Breast epithelium (tissue), 3 donors: ENCODE results near the gene INSC.

Experiments used
- CTCF ChIP-seq, 3 donors: fragments of 450-650 bp; IDR thresholded peaks; one replicate each; pipeline ENCODE4 v1.5.1; 2016 to 2017; ENCODE audit warnings: antibody characterized with exemption in 3 of 3, mild to moderate bottlenecking in 3 of 3, moderate library complexity in 3 of 3
- POLR2AphosphoS5 ChIP-seq, 3 donors: sonication (generic); formaldehyde crosslinking; IDR thresholded peaks; one replicate each; pipeline ENCODE4 v1.6.1; 2017; ENCODE audit warnings: antibody characterized with exemption in 3 of 3

DNA sequence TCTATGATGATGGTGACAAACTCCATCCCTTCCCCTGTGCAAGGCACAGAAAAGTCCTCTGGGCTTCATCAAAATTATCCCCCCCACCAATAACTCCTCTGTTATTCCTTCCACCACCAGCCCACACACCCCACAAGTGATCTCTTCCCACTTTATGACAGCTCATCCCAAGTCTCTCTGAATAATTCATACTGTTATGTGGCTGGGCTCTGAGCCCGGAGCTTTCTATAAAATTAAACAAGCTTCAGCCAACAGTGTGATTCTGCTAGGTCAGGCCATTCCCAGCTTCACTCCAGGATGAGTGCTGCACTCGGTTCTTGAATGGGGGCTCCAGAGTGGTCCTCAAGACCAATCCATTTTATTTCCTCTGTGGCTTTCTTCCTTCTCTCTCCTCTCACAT, 83.0 kb downstream of the INSC start:
- TF ChIP-seq CTCF (IDR thresholded peaks at IDR 0.05) (no peak), POLR2AphosphoS5 (IDR thresholded peaks at IDR 0.05) (no peak)
